Neural cell (in vitro differentiated cells): ENCODE results near the gene STAB1. TPM values are rescaled to one million over a fixed set of nuclear protein-coding genes. Genes with fewer than 3 reads are reported as not detected.

Experiments
- H2AFZ ChIP-seq: fragments of 200-600, 300-800 bp; sonication (generic), shearing (Covaris generic); 2 replicates; pipeline ENCODE4 v1.6.0; 2014; ENCODE audit warnings: low read depth, mild to moderate bottlenecking, antibody characterized with exemption, low read length, moderate library complexity
- H3F3A ChIP-seq: fragments of 200-600 bp; shearing (Covaris generic); 2 replicates; pipeline ENCODE4 v1.6.1; 2016; ENCODE audit warnings: mild to moderate bottlenecking, moderate library complexity, mixed read lengths, antibody characterized with exemption, low read length; ENCODE audit not compliant: insufficient read depth, poor library complexity, severe bottlenecking
- H3K27ac ChIP-seq: fragments of 200-600, 300-800 bp; sonication (generic), shearing (Covaris generic); 2 replicates; pipeline ENCODE4 v1.5.1; 2014; ENCODE audit warnings: mild to moderate bottlenecking, low read length, moderate library complexity
- H3K27me3 ChIP-seq: fragments of 300-800, 200-600 bp; sonication (generic), shearing (Covaris generic); 2 replicates; pipeline ENCODE4 v1.6.0; 2014; ENCODE audit warnings: mild to moderate bottlenecking, low read depth, low read length, moderate library complexity; ENCODE audit not compliant: insufficient read depth
- H3K36me3 ChIP-seq: fragments of 300-800, 200-600 bp; sonication (generic), shearing (Covaris generic); 2 replicates; pipeline ENCODE4 v1.5.1; 2014; ENCODE audit warnings: mild to moderate bottlenecking, antibody characterized with exemption, low read length, moderate library complexity; ENCODE audit not compliant: insufficient read depth
- H3K4me2 ChIP-seq: fragments of 300-800, 200-600 bp; sonication (generic), shearing (Covaris generic); 2 replicates; pipeline ENCODE4 v1.6.0; 2014; ENCODE audit warnings: mild to moderate bottlenecking, low read length
- H3K4me3 ChIP-seq: fragments of 300-800, 200-600 bp; sonication (generic), shearing (Covaris generic); 2 replicates; pipeline ENCODE4 v1.5.1; 2014; ENCODE audit warnings: mild to moderate bottlenecking, low read length, moderate library complexity
- H3K79me2 ChIP-seq: fragments of 200-600 bp; shearing (Covaris generic); replicated peaks from 2 replicates; pipeline ENCODE4 v1.6.0; 2014; ENCODE audit warnings: mild to moderate bottlenecking, low read length, moderate library complexity; ENCODE audit not compliant: insufficient read depth
- H3K9ac ChIP-seq: fragments of 300-800, 200-600 bp; sonication (generic), shearing (Covaris generic); 2 replicates; pipeline ENCODE4 v1.6.1; 2016; ENCODE audit warnings: mild to moderate bottlenecking, low read length, mixed read lengths
- H3K9me2 ChIP-seq: fragments of 200-600 bp; shearing (Covaris generic); 2 replicates; pipeline ENCODE4 v1.6.1; 2016; ENCODE audit warnings: mild to moderate bottlenecking, low read length, mixed read lengths; ENCODE audit not compliant: insufficient read depth
- H3K9me3 ChIP-seq: fragments of 200-600, 300-800 bp; sonication (generic), shearing (Covaris generic); 2 replicates; pipeline ENCODE4 v1.6.1; 2016; ENCODE audit warnings: mild to moderate bottlenecking, mixed run types, low read length, moderate library complexity, mixed read lengths
- H4K20me1 ChIP-seq: fragments of 200-600 bp; shearing (Covaris generic); 2 replicates; pipeline ENCODE4 v1.6.1; 2016; ENCODE audit warnings: mild to moderate bottlenecking, mixed run types; ENCODE audit not compliant: insufficient read depth
- EP300 ChIP-seq: fragments of 450-650 bp; conservative IDR thresholded peaks from 2 replicates; pipeline ENCODE4 v1.6.1; 2014; ENCODE audit warnings: antibody characterized with exemption, mild to moderate bottlenecking, moderate library complexity; ENCODE audit not compliant: poor library complexity, severe bottlenecking
- EZH2 ChIP-seq: fragments of 200-600, 300-800 bp; shearing (Covaris generic), sonication (generic); IDR thresholded peaks from 2 replicates; pipeline ENCODE4 v1.6.1; 2014; ENCODE audit warnings: antibody characterized with exemption, low read length, borderline replicate concordance, mild to moderate bottlenecking; ENCODE audit not compliant: insufficient read depth, poor library complexity, severe bottlenecking
- MXI1 ChIP-seq: fragments of 450-650 bp; conservative IDR thresholded peaks from 2 replicates; pipeline ENCODE4 v1.6.1; 2014; ENCODE audit warnings: antibody characterized with exemption, mild to moderate bottlenecking; ENCODE audit not compliant: poor library complexity, severe bottlenecking
- POLR2AphosphoS5 ChIP-seq: IDR thresholded peaks from 2 replicates; pipeline ENCODE4 v1.6.1; 2012
- RAD21 ChIP-seq: fragments of 450-650 bp; conservative IDR thresholded peaks from 2 replicates; pipeline ENCODE4 v1.6.1; 2014; ENCODE audit warnings: antibody characterized with exemption, mild to moderate bottlenecking, moderate library complexity
- SMC3 ChIP-seq: fragments of 450-650 bp; conservative IDR thresholded peaks from 2 replicates; pipeline ENCODE4 v1.6.1; 2014; ENCODE audit warnings: antibody characterized with exemption, mild to moderate bottlenecking, moderate library complexity; ENCODE audit not compliant: poor library complexity
- TAF1 ChIP-seq: IDR thresholded peaks from 2 replicates; pipeline ENCODE4 v1.6.1; 2012; ENCODE audit warnings: low read depth
- polyA plus RNA-seq: library from polyadenylated mRNA; depleted of rRNA; stranded (reverse); fragments of >200 nt; gene quantifications from 2 replicates; pipeline ENCODE4 v1.2.3, GENCODE V29; 2014
- TF ChIP-seq, protein P1 (sequence below): IDR thresholded peaks from 2 replicates; pipeline ENCODE4 v1.6.1; 2012; ENCODE audit warnings: borderline replicate concordance
- TF ChIP-seq, protein P2 (sequence below): fragments of 450-650 bp; IDR thresholded peaks from 2 replicates; pipeline ENCODE4 v1.5.1; 2014; ENCODE audit warnings: antibody characterized with exemption, mild to moderate bottlenecking, moderate library complexity; ENCODE audit not compliant: poor library complexity, severe bottlenecking

Gene STAB1
- polyA plus RNA-seq, 1 donor from 2014 or later = 0.28 TPM

DNA sequence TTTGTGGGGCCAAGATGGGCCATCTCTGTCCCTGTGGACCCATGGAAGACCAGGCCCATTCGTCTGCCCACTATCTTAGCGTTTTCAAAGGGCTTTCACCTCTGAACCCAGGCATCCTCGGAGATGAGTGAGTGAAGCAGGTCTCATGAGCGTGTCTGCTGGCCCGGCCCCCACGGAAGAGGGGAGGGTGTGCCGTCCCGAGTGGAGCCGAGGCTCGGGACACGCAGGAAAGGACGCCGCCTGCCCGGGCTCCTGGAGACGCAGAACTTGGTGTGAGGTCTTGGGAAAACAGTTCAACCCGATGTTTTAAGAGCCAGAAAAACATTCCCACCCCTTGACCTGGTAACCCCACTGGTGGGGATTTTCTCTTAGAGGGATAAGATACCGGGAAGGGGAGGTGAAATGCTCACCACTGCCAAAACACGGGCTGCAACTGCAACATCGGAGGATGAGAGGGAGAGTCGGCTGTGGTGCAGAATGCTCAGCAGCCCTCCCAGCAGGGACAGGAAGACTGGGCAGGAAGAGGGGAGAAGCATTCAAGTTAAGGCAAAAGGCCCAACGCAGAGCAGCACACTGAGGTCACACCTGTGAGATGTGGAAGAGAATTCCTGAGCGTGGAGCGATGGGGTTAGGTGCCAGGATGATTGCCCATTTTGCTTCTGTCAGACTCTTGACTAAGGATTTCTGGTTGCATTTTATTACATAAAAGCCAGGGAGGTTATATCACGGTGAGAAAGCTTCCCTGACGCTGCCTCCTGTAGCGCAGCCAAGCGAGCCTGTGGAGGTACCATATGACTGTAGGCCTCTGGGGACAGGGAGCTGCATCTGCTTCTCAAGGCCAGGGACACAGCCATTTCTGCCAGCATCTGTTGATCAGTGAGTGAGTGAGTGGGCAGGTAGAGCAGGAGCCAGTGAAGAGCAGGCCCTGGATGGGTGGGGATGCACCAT, 14.1 kb upstream of the STAB1 start:
- H3K4me3 ChIP-seq = no peak overlapping the region
- H3F3A ChIP-seq = no peaks in the 10 kb centered on the region
- H2AFZ ChIP-seq = no peak overlapping the region
- no peaks in the 10 kb centered on the region for H3K79me2 ChIP-seq
- no peaks in the 10 kb centered on the region for H3K9me2 ChIP-seq
- H3K4me2 ChIP-seq = no peak overlapping the region
- no peaks in the 10 kb centered on the region for H3K9me3 ChIP-seq
- no peaks in the 10 kb centered on the region for H4K20me1 ChIP-seq
- H3K36me3 ChIP-seq = peaks cover 7% of the 10 kb centered on the region
- no peak overlapping the region for H3K9ac ChIP-seq
- no peak overlapping the region for H3K27ac ChIP-seq
- TF ChIP-seq, protein P1, sequence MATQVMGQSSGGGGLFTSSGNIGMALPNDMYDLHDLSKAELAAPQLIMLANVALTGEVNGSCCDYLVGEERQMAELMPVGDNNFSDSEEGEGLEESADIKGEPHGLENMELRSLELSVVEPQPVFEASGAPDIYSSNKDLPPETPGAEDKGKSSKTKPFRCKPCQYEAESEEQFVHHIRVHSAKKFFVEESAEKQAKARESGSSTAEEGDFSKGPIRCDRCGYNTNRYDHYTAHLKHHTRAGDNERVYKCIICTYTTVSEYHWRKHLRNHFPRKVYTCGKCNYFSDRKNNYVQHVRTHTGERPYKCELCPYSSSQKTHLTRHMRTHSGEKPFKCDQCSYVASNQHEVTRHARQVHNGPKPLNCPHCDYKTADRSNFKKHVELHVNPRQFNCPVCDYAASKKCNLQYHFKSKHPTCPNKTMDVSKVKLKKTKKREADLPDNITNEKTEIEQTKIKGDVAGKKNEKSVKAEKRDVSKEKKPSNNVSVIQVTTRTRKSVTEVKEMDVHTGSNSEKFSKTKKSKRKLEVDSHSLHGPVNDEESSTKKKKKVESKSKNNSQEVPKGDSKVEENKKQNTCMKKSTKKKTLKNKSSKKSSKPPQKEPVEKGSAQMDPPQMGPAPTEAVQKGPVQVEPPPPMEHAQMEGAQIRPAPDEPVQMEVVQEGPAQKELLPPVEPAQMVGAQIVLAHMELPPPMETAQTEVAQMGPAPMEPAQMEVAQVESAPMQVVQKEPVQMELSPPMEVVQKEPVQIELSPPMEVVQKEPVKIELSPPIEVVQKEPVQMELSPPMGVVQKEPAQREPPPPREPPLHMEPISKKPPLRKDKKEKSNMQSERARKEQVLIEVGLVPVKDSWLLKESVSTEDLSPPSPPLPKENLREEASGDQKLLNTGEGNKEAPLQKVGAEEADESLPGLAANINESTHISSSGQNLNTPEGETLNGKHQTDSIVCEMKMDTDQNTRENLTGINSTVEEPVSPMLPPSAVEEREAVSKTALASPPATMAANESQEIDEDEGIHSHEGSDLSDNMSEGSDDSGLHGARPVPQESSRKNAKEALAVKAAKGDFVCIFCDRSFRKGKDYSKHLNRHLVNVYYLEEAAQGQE = no peak
- TF ChIP-seq POLR2AphosphoS5 = no peak
- TF ChIP-seq EP300 = no peak
- no peaks in the 10 kb centered on the region for H3K27me3 ChIP-seq

DNA sequence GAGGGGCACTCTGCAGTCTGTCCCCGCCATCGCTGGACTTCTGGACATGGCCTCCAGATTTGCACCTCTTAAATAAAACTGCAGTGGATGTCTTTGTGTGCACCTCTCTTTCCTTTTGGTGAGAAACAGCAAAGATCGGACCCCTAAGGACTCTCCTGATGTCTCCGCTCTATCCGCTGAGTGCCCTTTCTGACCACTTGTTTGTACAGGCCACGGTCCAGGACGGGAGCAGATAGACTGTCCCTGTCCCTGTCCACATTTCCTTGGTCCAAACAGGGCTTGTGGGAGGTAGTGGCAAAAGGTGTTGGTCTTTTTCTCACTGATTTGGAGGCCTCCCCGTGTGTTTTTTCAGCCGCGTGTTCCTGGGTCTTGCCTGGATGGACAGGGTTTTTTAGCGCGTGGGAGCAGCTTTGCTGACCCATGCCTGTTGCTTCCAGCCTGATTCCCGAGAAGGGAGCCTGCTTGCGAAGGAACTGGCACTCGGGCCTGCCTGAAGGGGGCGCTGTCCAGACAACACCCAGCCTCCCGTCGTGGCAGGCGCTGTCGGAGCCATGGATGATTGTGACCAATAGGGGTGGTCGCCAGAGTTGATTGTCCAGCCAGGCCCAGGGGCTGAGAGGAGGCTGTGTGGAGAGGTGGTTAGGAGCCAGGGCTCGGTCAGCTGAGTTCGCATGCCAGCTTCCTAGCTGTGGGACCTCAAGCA, 13.2 kb upstream of the STAB1 start:
- no peak overlapping the region for H2AFZ ChIP-seq
- no peaks in the 10 kb centered on the region for H4K20me1 ChIP-seq
- H3K9me2 ChIP-seq = no peaks in the 10 kb centered on the region
- TF ChIP-seq EZH2 = no peak
- TF ChIP-seq, protein P1 = no peak
- TF ChIP-seq MXI1 = no peak
- TF ChIP-seq EP300 = no peak
- TF ChIP-seq, protein P2, sequence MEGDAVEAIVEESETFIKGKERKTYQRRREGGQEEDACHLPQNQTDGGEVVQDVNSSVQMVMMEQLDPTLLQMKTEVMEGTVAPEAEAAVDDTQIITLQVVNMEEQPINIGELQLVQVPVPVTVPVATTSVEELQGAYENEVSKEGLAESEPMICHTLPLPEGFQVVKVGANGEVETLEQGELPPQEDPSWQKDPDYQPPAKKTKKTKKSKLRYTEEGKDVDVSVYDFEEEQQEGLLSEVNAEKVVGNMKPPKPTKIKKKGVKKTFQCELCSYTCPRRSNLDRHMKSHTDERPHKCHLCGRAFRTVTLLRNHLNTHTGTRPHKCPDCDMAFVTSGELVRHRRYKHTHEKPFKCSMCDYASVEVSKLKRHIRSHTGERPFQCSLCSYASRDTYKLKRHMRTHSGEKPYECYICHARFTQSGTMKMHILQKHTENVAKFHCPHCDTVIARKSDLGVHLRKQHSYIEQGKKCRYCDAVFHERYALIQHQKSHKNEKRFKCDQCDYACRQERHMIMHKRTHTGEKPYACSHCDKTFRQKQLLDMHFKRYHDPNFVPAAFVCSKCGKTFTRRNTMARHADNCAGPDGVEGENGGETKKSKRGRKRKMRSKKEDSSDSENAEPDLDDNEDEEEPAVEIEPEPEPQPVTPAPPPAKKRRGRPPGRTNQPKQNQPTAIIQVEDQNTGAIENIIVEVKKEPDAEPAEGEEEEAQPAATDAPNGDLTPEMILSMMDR = no peak
- TF ChIP-seq POLR2AphosphoS5 = no peak
- no peak for TF ChIP-seq RAD21
- no peak for TF ChIP-seq TAF1
- TF ChIP-seq SMC3 = no peak
- H3K4me2 ChIP-seq = no peak overlapping the region
- no peaks in the 10 kb centered on the region for H3K27me3 ChIP-seq
- no peaks in the 10 kb centered on the region for H3K9me3 ChIP-seq
- no peak overlapping the region for H3K9ac ChIP-seq
- H3F3A ChIP-seq = no peaks in the 10 kb centered on the region
- peaks cover 7% of the 10 kb centered on the region for H3K36me3 ChIP-seq
- H3K79me2 ChIP-seq = no peaks in the 10 kb centered on the region
- H3K27ac ChIP-seq = no peak overlapping the region
- no peak overlapping the region for H3K4me3 ChIP-seq
